Right lobe of liver (tissue), 4 donors: ENCODE results near the gene PLA2G12A.

Source experiments
- POLR2A ChIP-seq: fragments of 450-650 bp; IDR thresholded peaks from one replicate; pipeline ENCODE4 v1.6.1; 2017; ENCODE audit warnings: antibody characterized with exemption, mild to moderate bottlenecking
- TF ChIP-seq, protein P1 (sequence below), 4 donors: fragments of 200-600 bp in 3 of 4; fragments of 450-650 bp in 1 of 4; IDR thresholded peaks; one replicate each; pipeline versions ENCODE4 v1.5.1 to v1.8.0; 2016 to 2022; ENCODE audit warnings: antibody characterized with exemption in 4 of 4, mild to moderate bottlenecking in 2 of 4
- donor health status: DM: no; HTN: no; CAD: no.
- donor health status: DM: no; HTN: no; CAD: no.
- donor health status: DM: no; HTN: yes; CAD: no.

DNA sequence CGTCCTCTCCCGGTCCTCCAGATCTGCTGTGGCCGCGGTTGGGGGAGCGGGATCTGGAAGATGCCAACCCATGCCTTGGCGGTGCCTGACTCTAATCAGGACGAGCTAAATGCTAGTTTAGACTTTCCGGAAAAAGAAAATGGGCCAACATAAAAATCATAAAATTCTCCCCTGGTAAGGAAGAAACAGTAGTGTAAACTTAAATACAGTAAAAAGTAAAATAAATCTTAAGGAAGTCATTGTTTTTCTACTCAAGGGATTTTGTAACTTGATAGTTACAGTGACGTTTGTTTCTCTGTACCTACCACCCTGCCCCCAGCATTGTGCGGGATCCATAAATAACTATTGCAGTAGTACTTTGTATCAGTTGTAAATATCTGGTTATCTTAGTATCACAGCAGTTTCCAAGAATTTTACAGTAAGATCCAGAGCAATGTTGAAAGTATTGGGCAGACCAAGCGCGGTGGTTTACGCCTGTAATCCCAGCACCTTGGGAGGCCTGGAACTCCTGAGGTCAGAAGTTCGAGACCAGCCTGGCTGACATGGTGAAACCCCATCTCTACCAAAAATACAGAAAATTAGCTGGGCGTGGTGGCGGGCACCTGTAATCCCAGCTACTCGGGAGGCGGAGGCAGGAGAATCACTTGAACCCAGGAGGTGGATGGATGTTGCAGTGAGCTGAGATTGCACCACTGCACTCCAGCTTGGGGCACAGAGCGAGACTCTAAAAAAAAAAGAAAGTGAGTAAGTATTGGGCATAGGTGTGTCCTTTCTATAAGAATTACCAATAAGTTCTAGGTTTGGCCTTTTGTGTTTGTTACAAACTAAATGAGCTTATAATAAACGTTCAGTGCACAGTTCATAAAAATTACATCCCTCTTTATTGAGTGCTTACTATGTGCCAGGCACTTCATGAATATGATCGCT is 1.0 kb upstream of the PLA2G12A start:
- TF ChIP-seq, protein P1, sequence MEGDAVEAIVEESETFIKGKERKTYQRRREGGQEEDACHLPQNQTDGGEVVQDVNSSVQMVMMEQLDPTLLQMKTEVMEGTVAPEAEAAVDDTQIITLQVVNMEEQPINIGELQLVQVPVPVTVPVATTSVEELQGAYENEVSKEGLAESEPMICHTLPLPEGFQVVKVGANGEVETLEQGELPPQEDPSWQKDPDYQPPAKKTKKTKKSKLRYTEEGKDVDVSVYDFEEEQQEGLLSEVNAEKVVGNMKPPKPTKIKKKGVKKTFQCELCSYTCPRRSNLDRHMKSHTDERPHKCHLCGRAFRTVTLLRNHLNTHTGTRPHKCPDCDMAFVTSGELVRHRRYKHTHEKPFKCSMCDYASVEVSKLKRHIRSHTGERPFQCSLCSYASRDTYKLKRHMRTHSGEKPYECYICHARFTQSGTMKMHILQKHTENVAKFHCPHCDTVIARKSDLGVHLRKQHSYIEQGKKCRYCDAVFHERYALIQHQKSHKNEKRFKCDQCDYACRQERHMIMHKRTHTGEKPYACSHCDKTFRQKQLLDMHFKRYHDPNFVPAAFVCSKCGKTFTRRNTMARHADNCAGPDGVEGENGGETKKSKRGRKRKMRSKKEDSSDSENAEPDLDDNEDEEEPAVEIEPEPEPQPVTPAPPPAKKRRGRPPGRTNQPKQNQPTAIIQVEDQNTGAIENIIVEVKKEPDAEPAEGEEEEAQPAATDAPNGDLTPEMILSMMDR (IDR thresholded peaks at IDR 0.05) = no peak
- no peak for TF ChIP-seq POLR2A
